ENCODE data around the gene SYNDIG1.

Gene SYNDIG1

DNA sequence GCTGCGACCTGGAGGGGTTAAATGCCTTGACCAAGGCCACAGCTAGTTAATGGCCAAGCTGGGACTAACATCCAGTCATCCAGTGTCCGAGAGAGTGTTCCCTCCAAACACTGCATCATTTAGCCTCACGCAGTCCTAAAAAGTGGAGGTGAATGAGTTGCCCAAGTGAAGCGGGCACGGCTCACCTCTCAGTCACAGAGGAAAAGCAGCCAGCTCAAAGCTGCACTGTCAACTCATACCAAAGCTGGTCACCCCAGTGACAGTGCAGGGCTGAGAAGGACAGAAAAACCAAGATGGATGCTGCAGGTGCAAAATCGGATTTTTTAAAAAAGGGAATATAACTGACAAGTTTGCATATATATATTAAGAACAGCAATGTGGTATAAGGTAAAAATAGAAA, 168.5 kb downstream of the SYNDIG1 start:
- no peak overlapping the region for H3K4me3 ChIP-seq (ENCODE audit: low read depth, low read length)
- in situ Hi-C loops (cut with HindIII; ENCODE audit: low sequenced_read_pairs), result no loop called here
- TF ChIP-seq, protein P1, sequence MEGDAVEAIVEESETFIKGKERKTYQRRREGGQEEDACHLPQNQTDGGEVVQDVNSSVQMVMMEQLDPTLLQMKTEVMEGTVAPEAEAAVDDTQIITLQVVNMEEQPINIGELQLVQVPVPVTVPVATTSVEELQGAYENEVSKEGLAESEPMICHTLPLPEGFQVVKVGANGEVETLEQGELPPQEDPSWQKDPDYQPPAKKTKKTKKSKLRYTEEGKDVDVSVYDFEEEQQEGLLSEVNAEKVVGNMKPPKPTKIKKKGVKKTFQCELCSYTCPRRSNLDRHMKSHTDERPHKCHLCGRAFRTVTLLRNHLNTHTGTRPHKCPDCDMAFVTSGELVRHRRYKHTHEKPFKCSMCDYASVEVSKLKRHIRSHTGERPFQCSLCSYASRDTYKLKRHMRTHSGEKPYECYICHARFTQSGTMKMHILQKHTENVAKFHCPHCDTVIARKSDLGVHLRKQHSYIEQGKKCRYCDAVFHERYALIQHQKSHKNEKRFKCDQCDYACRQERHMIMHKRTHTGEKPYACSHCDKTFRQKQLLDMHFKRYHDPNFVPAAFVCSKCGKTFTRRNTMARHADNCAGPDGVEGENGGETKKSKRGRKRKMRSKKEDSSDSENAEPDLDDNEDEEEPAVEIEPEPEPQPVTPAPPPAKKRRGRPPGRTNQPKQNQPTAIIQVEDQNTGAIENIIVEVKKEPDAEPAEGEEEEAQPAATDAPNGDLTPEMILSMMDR (IDR thresholded peaks at IDR 0.05; ENCODE audit: low read depth, low read length, missing control alignments), result no peak
- DNase-seq (ENCODE audit: low read depth), result no peak

GRCh38 chr20:24638591-24639548, 169.4 kb downstream of the SYNDIG1 start:
- DNase-seq (ENCODE audit: low read depth), result no peak
- TF ChIP-seq, protein P1 (IDR thresholded peaks at IDR 0.05; ENCODE audit: low read depth, low read length, missing control alignments), result no peak
- in situ Hi-C loops (cut with HindIII; ENCODE audit: low sequenced_read_pairs), result no loop called here
- H3K4me3 ChIP-seq (ENCODE audit: low read depth, low read length), result no peak overlapping the region

- in situ Hi-C loops (cut with HindIII; ENCODE audit: low sequenced_read_pairs), result no loop called here
- TF ChIP-seq, protein P1 (IDR thresholded peaks at IDR 0.05; ENCODE audit: low read depth, low read length, missing control alignments), result no peak
- DNase-seq (ENCODE audit: low read depth), result no peak
- H3K4me3 ChIP-seq (ENCODE audit: low read depth, low read length), result no peak overlapping the region
These were observed 170.8 kb downstream of the SYNDIG1 start for GRCh38 chr20:24640276-24640675.

DNA sequence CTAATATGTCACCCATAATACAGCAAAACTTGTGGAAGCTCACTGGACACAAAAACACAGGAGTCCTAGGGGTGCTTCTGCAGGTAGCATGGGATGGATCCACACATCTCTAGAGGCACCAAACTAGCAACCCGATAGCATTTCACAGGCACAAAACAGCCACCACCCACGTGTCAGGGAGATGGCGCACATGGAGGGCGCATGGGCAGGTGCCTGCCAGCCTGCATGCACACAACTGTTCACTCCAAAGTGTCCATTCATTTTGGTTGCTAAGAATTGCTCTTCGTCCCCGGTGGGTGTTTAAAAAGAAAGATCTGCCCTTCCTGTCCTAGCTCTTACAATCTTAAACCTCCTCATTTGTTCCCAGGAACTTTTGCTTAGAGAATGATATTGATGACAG, 171.3 kb downstream of the SYNDIG1 start:
- in situ Hi-C loops (cut with HindIII; ENCODE audit: low sequenced_read_pairs), result no loop called here
- TF ChIP-seq, protein P1 (IDR thresholded peaks at IDR 0.05; ENCODE audit: low read depth, low read length, missing control alignments), result no peak
- DNase-seq (ENCODE audit: low read depth), result no peak
- H3K4me3 ChIP-seq (ENCODE audit: low read depth, low read length), result no peak overlapping the region

DNA sequence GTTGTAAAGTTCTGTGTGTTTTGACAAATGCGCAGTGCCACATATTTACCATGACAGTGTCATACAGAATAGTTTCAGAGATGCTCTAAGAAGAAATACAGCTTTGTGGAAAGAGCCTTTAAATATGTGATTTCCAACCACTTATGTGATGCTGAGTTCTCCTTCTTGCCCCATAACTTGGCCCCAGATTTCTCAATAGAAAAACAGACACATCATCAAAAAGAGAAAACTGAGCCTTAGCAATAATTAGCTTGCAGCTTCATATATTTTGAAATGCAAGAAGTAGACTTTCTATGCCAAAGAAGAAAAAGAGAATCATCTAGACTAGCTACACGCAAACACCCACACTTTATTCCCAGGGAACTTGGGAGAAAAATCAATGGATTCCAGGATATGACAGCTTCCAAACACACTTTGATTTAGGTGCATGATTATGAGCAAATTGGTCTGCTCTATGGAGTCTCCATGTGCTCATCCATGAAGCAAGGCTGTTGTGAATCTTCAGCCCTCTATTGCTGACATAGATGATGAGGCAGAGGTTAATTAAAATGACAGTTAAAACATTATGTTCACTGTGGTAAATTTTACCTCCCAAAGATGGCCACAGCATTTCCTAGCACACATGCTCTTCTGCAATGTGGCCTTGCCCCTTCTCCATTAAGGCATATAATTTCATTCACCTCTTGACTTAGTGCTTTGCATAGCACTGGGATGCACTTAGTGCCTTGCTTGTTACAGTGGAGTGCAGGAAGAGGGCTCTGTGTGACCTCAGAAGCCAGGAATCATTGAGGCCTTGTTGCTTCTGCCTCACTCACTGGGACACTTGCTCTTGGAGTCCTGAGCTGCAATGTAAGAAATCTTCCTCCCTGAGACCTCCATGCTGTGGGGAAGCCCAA, 174.6 kb downstream of the SYNDIG1 start:
- TF ChIP-seq, protein P1 (IDR thresholded peaks at IDR 0.05; ENCODE audit: low read depth, low read length, missing control alignments), result no peak
- no peak for DNase-seq (ENCODE audit: low read depth)
- no peak overlapping the region for H3K4me3 ChIP-seq (ENCODE audit: low read depth, low read length)
- in situ Hi-C loops (cut with HindIII; ENCODE audit: low sequenced_read_pairs), result no loop called here

DNA sequence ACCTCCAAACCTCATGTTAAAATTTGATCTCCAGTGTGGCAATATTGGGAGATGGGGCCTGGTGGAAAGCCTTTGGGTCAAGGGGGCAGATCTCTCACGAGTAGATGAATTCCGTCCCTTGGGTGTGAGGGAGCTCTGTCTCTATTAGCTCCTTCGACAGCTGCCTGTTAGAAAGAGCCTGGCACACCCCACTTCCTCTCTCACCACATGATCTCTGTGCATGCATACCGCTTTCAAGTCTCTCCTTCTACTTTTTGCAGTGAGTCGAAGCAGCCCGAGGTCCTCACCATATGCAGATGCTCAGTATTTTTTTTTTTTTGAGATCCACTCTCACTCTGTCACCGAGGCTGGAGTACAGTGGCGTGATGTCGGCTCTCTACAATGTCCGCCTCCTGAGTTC, 176.9 kb downstream of the SYNDIG1 start:
- no peak for DNase-seq (ENCODE audit: low read depth)
- in situ Hi-C loops (cut with HindIII; ENCODE audit: low sequenced_read_pairs), result no loop called here
- no peak overlapping the region for H3K4me3 ChIP-seq (ENCODE audit: low read depth, low read length)
- TF ChIP-seq, protein P1 (IDR thresholded peaks at IDR 0.05; ENCODE audit: low read depth, low read length, missing control alignments), result no peak

Data from astrocyte of the cerebellum (primary cell).